Nephron progenitor cell (in vitro differentiated cells): ENCODE results near the gene HOXC6.

Source experiments
- DNase-seq: peaks from one replicate; pipeline ENCODE4 v3.0.0; 2021
- H3K27ac Mint-ChIP-seq: 2 replicates; pipeline ENCODE4 v1.8.0; 2021; ENCODE audit warnings: mild to moderate bottlenecking, moderate library complexity, mixed read lengths
- H3K27me3 Mint-ChIP-seq: 2 replicates; pipeline ENCODE4 v1.8.0; 2021; ENCODE audit warnings: mild to moderate bottlenecking, low read depth, mixed read lengths; ENCODE audit not compliant: poor library complexity
- H3K36me3 Mint-ChIP-seq: 2 replicates; pipeline ENCODE4 v1.8.0; 2021; ENCODE audit warnings: low read depth, mixed read lengths
- H3K4me1 Mint-ChIP-seq: 2 replicates; pipeline ENCODE4 v1.8.0; 2021; ENCODE audit warnings: mixed read lengths
- H3K4me3 Mint-ChIP-seq: 2 replicates; pipeline ENCODE4 v1.8.0; 2021; ENCODE audit warnings: mild to moderate bottlenecking, moderate library complexity, mixed read lengths
- H3K9me3 Mint-ChIP-seq: 2 replicates; pipeline ENCODE4 v1.8.0; 2021; ENCODE audit warnings: mild to moderate bottlenecking, moderate library complexity, mixed read lengths
- TF ChIP-seq, protein P1 (sequence below): fragments of 200-600 bp; sonication (generic); IDR thresholded peaks from 2 replicates; pipeline ENCODE4 v1.5.0; 2021; ENCODE audit warnings: antibody characterized with exemption

The HOXC6 gene

DNA sequence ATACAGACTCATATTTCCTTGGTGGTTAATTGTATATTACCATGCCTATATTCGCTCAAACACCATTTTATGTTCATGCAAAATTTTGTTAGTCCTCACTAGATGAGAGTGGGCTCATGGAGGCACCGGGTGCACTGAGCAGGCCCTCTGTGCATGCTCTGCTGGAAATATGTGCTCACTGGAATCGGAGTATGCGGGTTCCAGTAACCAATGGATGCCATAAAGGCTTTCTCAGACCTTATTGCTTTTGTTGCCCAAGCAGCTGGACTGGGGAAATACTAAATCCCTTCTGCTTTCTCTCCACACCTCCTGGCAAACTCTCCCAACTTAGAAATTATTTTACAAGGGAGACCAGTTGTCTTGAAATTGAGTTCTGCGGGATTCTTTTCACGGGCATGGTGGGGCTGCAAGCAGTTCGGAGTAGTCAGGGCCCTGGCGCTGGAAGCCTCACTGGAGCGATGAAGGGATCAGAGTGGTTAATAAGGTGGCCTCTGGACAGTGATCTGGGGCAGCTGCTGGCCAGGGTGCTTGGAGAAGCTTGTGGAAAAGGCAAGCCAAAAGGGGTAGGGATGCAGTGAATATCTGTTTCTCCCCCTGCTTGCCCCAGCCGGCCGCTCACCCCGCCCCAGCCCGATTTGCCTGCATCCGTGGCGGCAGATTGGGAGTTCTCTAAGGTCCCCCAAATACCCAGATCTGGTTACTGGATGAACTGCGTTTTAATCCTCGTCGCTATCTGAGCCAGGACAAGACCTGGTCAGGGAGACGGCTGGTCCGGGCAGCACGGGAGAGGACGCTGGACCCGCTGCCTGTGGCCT lies 7.4 kb upstream of the HOXC6 start:
- no peak for DNase-seq
- peak overlapping the region; percentile 99 for H3K27ac Mint-ChIP-seq
- no peaks in the 10 kb centered on the region for H3K9me3 Mint-ChIP-seq
- H3K4me1 Mint-ChIP-seq, result peaks cover 54% of the 10 kb centered on the region
- peaks cover 37% of the 10 kb centered on the region for H3K36me3 Mint-ChIP-seq
- peak overlapping the region; percentile 91 for H3K4me3 Mint-ChIP-seq
- TF ChIP-seq, protein P1, sequence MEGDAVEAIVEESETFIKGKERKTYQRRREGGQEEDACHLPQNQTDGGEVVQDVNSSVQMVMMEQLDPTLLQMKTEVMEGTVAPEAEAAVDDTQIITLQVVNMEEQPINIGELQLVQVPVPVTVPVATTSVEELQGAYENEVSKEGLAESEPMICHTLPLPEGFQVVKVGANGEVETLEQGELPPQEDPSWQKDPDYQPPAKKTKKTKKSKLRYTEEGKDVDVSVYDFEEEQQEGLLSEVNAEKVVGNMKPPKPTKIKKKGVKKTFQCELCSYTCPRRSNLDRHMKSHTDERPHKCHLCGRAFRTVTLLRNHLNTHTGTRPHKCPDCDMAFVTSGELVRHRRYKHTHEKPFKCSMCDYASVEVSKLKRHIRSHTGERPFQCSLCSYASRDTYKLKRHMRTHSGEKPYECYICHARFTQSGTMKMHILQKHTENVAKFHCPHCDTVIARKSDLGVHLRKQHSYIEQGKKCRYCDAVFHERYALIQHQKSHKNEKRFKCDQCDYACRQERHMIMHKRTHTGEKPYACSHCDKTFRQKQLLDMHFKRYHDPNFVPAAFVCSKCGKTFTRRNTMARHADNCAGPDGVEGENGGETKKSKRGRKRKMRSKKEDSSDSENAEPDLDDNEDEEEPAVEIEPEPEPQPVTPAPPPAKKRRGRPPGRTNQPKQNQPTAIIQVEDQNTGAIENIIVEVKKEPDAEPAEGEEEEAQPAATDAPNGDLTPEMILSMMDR, result no peak
- peaks cover 6% of the 10 kb centered on the region for H3K27me3 Mint-ChIP-seq

DNA sequence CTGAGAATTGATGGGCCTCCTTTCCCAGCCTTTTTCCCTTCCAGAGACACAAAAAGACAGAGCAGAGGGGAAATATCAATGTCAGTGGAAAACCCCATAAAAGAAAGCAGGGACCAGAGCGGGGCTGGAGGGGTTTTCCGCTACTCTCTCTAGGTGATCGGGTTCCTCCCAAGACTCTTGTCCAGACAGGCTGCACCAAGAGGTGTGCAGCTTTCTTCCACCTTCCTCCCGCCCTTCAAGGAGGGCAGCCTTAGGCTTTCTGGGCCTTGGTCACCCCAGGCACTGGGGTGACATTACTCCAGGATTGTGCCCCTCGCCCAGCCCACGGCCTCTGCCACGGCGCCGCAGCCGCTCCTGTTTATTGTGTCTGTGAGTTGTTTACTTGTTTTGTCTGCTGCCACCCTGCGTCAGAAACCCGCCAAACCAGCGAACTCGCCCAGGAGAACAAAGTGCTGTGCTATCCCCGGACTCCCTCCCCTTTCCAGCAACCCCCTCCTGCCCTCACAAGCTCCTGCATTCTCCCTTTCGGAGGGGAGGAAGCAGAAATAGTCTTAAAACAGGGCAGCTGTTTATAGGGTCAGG lies 6.7 kb upstream of the HOXC6 start:
- peaks cover 6% of the 10 kb centered on the region for H3K27me3 Mint-ChIP-seq
- peaks cover 37% of the 10 kb centered on the region for H3K36me3 Mint-ChIP-seq
- H3K27ac Mint-ChIP-seq, result peak overlapping the region; percentile 99
- no peaks in the 10 kb centered on the region for H3K9me3 Mint-ChIP-seq
- peak; percentile 66 for DNase-seq
- TF ChIP-seq, protein P1, result peak; percentile 12
- H3K4me1 Mint-ChIP-seq, result peaks cover 60% of the 10 kb centered on the region
- peak overlapping the region; percentile 91 for H3K4me3 Mint-ChIP-seq

DNA sequence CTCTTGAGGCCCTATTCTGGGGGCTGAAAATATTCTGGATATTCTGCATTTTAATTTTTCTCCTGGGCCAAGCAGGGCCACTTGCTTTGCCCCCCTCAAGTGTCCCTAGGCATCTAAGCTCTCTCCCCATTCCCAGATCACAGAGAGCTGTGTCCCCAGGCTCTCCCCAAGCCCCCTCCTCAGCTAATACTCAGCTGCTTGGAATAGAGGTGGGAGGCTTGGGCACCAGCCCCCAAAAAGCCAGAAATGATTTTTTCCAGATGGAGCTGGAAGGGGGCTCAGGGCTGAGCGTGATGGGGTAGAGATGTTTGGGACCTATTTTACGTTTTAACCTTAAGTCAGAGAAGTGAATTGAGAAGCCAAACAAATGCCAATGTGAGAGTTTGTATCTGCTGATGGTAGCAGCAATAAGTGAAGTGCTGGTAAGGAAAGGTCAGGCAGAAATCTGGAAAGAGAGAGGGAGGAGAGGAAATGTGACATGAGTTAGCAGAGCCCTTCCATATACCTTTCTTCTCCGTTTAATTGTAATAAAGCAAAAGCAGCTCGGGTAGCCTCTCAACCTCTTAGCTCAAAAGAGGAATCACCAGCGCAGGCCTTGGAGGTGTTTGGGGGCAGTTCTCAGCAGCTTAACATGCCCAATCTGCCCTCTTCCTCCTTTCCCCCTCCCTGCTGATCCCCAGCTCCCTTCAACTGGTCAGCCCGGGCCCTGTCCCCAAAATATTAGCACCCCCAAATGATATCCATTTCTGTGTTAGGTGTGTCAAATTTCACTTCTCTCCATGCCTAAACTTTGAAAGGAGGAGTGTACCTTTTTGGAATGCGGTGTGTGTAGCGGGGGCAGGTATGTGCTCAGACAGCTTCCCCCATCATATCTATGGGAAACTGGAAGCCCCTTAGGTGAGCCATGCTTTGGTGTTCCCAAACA lies 5.0 kb upstream of the HOXC6 start:
- no peaks in the 10 kb centered on the region for H3K9me3 Mint-ChIP-seq

DNA sequence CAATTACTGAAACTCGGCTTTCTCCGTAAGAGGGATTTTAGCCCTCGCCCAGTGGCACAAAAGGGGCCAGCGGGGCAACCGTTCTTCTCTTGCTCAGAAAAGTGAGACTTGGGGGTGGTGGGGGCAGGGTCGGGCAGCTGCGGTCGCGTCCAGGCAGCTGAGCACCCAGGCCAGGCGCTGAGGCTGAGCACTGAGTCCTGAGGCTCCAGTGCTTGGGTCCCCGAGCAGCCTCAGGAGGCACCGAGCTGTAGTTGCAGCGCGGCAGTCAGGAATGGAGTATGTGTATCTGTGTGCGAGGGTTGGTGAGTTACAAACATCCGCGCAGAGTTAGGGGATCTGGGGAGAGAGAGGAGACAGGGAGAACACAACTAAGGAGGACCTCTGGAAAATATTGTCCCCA lies 4.1 kb upstream of the HOXC6 start:
- H3K4me3 Mint-ChIP-seq, result peak overlapping the region; percentile 91
- peaks cover 38% of the 10 kb centered on the region for H3K36me3 Mint-ChIP-seq

More for the DNA sequence above, 5.0 kb upstream of the HOXC6 start:
- H3K36me3 Mint-ChIP-seq, result peaks cover 37% of the 10 kb centered on the region
- peak overlapping the region; percentile 99 for H3K27ac Mint-ChIP-seq
- TF ChIP-seq, protein P1, result no peak
- H3K4me3 Mint-ChIP-seq, result peak overlapping the region; percentile 91
- peaks cover 6% of the 10 kb centered on the region for H3K27me3 Mint-ChIP-seq
- DNase-seq, result no peak
- peaks cover 77% of the 10 kb centered on the region for H3K4me1 Mint-ChIP-seq

DNA sequence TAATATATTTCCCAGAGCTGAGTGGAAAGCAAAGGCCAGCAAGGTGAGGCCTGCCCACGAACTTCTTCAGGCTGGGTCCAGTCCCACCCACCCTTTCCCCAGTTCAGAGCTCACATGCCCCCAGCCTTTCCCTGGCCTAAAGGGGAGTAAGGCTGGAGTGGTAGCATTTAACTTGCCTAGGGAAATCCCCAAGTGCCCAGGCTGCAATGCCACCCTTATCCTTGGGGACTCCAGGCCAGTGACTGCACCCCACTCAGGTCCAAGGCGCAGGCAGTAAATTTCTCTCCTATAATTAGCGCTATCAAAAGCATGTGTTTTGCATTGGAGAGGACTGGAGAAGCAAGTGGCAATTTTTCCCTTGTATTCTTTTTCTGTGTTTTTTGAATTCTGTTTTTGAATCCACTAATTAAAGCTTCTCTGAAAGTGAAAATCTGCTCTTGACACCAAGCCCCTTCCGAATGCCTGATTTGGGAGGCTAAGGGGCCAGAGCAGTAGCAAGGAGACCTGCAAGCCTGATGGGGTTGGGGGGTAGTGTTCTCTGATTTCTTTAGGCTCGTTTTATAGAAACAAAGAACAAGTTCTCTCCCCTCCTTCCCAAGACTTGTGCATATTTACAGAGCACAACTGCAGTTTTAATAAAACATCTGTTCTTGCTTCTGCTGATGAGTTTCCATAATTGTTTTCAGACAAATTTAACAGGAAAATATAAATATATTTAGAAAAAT lies 3.5 kb upstream of the HOXC6 start:
- peak; percentile 8 for DNase-seq
- TF ChIP-seq, protein P1, result no peak
- Mint-ChIP-seq H3K4me1 (peaks cover 86% of the 10 kb centered on the region), H3K36me3 (peaks cover 39% of the 10 kb centered on the region), H3K27me3 (peaks cover 6% of the 10 kb centered on the region), H3K27ac (peak overlapping the region; percentile 99), H3K4me3 (peak overlapping the region; percentile 91), H3K9me3 (no peaks in the 10 kb centered on the region)

More for the DNA sequence above, 4.1 kb upstream of the HOXC6 start:
- Mint-ChIP-seq H3K9me3 (no peaks in the 10 kb centered on the region), H3K27me3 (peaks cover 6% of the 10 kb centered on the region), H3K27ac (peak overlapping the region; percentile 99), H3K4me1 (peaks cover 83% of the 10 kb centered on the region)
- DNase-seq, result peak; percentile 42
- TF ChIP-seq, protein P1, result no peak
